ENCODE results near the gene FAM120A. TPM values are rescaled to one million over a fixed set of nuclear protein-coding genes. Genes with fewer than 3 reads are reported as not detected.

The FAM120A gene
- total and polyA plus RNA-seq, 4 donors: 28.3 to 91.0 (median 50.3) TPM

DNA sequence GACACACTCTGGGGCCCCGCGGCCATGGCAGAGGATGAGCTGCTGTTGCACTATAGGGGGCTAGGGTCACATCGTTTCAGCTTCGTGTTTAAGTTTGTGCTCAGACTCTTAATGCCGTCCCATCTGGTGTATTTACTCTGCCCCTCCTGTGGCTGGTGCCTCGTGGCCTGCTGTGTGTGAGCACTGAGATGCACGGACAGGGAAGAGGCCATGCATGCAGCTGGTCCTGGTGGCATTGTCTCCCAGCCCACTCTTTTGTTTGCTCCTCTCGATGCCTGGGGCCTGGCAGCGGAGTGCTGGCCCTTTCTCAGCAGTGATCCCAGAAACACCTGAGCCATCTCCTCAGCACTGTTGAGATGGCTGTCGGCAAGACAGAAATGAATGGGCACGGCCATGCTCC lies 94.9 kb downstream of the FAM120A start:
- Histone ChIP-seq H3K36me3 (ENCODE audit: control insufficient read depth in 4 of 4, insufficient read depth in 3 of 4, low read depth in 1 of 4, low read length in 3 of 4) (peaks cover 10 to 31% (median 29%) of the 10 kb centered on the region in 4 donors), H3K9ac (ENCODE audit: low read depth in 1 of 2, low read length in 2 of 2) (no peak overlapping the region), H3K4me3 (ENCODE audit: low read depth in 1 of 3, low read length in 3 of 3) (no peak overlapping the region), H3K27me3 (ENCODE audit: control insufficient read depth in 4 of 4, insufficient read depth in 4 of 4, low read length in 3 of 4) (no peaks in the 10 kb centered on the region), H3K27ac (ENCODE audit: low read depth in 1 of 2, low read length in 2 of 2) (no peak overlapping the region), H3K4me1 (ENCODE audit: control insufficient read depth in 4 of 4, insufficient read depth in 4 of 4, low read length in 3 of 4) (no peaks in the 10 kb centered on the region), H3K9me3 (ENCODE audit: control insufficient read depth in 4 of 4, low read length in 3 of 4) (no peaks in the 10 kb centered on the region)
- 95% methylated on average over 11 of the region's 11 CpGs for WGBS
- no peak for DNase-seq (ENCODE audit: low spot score)
- TF ChIP-seq MAX (IDR thresholded peaks at IDR 0.05) (no peak), FOXA1 (IDR thresholded peaks at IDR 0.05) (no peak), TAF1 (conservative IDR thresholded peaks at IDR 0.05) (no peak), EGR1 (IDR thresholded peaks at IDR 0.05; ENCODE audit: low read depth in 2 of 2) (no peak), SP1 (IDR thresholded peaks at IDR 0.05) (no peak)

GRCh38 chr9:93549611-93550010 lies 98.1 kb downstream of the FAM120A start:
- TF ChIP-seq RAD21 (IDR thresholded peaks at IDR 0.05) (no peak), MAX (IDR thresholded peaks at IDR 0.05) (no peak), SP1 (IDR thresholded peaks at IDR 0.05) (no peak), HNF4A (conservative IDR thresholded peaks at IDR 0.05) (no peak), GABPA (IDR thresholded peaks at IDR 0.05 in 1 of 2, conservative IDR thresholded peaks at IDR 0.05 in 1 of 2) (no peak), FOXA1 (IDR thresholded peaks at IDR 0.05) (no peak), NR2F2 (IDR thresholded peaks at IDR 0.05) (no peak), YY1 (IDR thresholded peaks at IDR 0.05) (no peak), RXRA (IDR thresholded peaks at IDR 0.05) (no peak), REST (IDR thresholded peaks at IDR 0.05) (no peak), FOXA2 (IDR thresholded peaks at IDR 0.05) (no peak), HNF4G (IDR thresholded peaks at IDR 0.05) (no peak), EGR1 (IDR thresholded peaks at IDR 0.05; ENCODE audit: low read depth in 2 of 2) (no peak), TAF1 (conservative IDR thresholded peaks at IDR 0.05) (no peak), JUND (IDR thresholded peaks at IDR 0.05) (no peak)
- TF ChIP-seq, protein P1, sequence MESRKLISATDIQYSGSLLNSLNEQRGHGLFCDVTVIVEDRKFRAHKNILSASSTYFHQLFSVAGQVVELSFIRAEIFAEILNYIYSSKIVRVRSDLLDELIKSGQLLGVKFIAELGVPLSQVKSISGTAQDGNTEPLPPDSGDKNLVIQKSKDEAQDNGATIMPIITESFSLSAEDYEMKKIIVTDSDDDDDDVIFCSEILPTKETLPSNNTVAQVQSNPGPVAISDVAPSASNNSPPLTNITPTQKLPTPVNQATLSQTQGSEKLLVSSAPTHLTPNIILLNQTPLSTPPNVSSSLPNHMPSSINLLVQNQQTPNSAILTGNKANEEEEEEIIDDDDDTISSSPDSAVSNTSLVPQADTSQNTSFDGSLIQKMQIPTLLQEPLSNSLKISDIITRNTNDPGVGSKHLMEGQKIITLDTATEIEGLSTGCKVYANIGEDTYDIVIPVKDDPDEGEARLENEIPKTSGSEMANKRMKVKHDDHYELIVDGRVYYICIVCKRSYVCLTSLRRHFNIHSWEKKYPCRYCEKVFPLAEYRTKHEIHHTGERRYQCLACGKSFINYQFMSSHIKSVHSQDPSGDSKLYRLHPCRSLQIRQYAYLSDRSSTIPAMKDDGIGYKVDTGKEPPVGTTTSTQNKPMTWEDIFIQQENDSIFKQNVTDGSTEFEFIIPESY (IDR thresholded peaks at IDR 0.05): no peak
- TF ChIP-seq, protein P2, sequence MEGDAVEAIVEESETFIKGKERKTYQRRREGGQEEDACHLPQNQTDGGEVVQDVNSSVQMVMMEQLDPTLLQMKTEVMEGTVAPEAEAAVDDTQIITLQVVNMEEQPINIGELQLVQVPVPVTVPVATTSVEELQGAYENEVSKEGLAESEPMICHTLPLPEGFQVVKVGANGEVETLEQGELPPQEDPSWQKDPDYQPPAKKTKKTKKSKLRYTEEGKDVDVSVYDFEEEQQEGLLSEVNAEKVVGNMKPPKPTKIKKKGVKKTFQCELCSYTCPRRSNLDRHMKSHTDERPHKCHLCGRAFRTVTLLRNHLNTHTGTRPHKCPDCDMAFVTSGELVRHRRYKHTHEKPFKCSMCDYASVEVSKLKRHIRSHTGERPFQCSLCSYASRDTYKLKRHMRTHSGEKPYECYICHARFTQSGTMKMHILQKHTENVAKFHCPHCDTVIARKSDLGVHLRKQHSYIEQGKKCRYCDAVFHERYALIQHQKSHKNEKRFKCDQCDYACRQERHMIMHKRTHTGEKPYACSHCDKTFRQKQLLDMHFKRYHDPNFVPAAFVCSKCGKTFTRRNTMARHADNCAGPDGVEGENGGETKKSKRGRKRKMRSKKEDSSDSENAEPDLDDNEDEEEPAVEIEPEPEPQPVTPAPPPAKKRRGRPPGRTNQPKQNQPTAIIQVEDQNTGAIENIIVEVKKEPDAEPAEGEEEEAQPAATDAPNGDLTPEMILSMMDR (IDR thresholded peaks at IDR 0.05; ENCODE audit: low read depth, low read length, missing input control): no peak
- TF ChIP-seq, protein P3, sequence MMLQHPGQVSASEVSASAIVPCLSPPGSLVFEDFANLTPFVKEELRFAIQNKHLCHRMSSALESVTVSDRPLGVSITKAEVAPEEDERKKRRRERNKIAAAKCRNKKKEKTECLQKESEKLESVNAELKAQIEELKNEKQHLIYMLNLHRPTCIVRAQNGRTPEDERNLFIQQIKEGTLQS (IDR thresholded peaks at IDR 0.05): no peak
- Histone ChIP-seq H3K9ac (ENCODE audit: low read depth in 1 of 2, low read length in 2 of 2) (no peak overlapping the region), H3K4me3 (ENCODE audit: low read depth in 1 of 3, low read length in 3 of 3) (no peak overlapping the region), H3K36me3 (ENCODE audit: control insufficient read depth in 4 of 4, insufficient read depth in 3 of 4, low read depth in 1 of 4, low read length in 3 of 4) (peaks cover 8 to 40% (median 29%) of the 10 kb centered on the region in 4 donors), H3K27me3 (ENCODE audit: control insufficient read depth in 4 of 4, insufficient read depth in 4 of 4, low read length in 3 of 4) (no peaks in the 10 kb centered on the region), H3K9me3 (ENCODE audit: control insufficient read depth in 4 of 4, low read length in 3 of 4) (no peaks in the 10 kb centered on the region), H3K27ac (ENCODE audit: low read depth in 1 of 2, low read length in 2 of 2) (no peak overlapping the region), H3K4me1 (ENCODE audit: control insufficient read depth in 4 of 4, insufficient read depth in 4 of 4, low read length in 3 of 4) (no peaks in the 10 kb centered on the region)
- no peak for DNase-seq (ENCODE audit: low spot score)
- 79% methylated on average over 5 of the region's 5 CpGs for WGBS
